HG03469 (cell line): ENCODE results near the gene ACTL6B.

Experiments used
- ATAC-seq: cut with Tn5 transposase; IDR thresholded peaks from one replicate; pipeline ENCODE4 v1.9.1; 2021; ENCODE audit warnings: mild to moderate bottlenecking, moderate library complexity, moderate number of reproducible peaks; ENCODE audit not compliant: unreplicated experiment

The ACTL6B gene

DNA sequence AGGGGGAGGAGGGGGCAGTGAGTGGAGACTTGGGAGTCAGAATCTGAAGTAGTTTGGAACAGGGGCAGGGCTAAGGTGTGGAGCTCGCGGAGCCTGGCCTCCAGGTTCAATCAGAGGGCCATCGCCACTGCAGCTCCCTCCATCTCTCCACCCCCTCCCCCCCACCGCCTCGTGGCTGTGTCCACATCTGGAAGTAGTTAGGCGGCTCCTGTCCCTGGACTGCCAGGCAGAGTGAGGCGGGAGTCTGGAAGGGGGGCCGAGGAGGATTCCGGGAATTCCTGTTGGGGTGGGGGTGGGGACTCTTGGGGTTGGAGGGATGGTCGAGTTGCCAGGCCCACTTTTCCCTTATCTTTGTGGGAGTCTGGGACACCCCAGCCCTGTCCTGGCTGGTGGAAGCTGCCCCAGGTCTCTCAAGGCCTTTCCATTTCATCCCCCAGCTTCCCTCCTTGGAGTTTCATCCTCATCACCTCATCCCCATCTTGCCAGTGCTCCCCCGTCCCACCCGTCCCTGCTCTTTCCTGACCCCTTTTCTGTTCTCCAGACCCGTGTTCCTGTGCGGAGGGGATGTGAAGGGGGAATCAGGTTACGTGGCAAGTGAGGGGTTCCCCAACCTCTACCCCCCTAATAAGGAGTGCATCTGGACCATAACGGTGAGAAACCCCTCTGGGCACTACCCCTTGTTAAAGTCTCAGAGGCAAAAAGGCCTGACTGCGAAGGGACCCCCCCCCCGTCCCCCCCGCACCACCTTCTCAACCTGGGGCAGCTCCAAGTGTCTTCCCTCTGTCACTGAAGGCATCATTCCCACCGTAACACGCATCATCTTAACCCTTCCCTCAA lies 53.1 kb downstream of the ACTL6B start:
- ATAC-seq: no peak

DNA sequence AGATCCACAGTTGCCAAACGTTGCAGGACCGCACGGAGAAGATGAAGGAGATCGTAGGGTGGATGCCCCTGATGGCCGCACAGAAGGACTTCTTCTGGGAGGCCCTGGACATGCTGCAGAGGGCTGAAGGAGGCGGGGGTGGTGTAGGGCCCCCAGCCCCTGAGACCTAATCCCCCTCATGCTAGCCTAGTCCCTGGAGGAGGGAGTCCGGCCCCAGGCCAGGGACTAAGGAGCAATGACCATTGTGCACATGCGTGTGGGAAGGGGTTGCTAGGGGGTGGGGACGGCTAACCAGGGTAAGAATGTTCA lies 55.6 kb downstream of the ACTL6B start:
- ATAC-seq: no peak

- no peak for ATAC-seq
Measured at GRCh38 chr7:100599911-100600729, 56.1 kb downstream of the ACTL6B start.

- no peak for ATAC-seq
Measured at GRCh38 chr7:100598425-100598824, 57.8 kb downstream of the ACTL6B start.

DNA sequence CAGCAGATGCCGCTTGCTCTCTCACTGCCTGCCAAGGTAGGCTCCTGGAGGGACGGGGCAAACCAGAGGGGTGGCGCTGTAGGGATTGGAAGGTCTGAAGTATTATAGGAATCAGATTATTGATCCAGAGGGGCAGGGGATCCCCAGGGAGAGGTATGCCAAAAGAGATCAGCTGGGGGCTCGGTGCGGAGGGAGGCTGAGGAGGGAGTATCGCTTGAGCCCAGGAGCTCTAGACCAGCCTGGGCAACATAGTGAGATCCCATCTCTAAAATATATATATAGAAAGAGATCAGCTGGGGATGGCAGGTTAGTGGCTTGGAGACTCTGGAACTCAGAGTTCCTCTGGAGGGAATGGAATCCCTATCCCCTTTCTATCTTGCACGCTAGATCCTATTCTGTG lies 61.1 kb downstream of the ACTL6B start:
- ATAC-seq: no peak
